Skeletal muscle cell (primary cell): ENCODE data around the gene STX18.

Experiments used
- DNase-seq: peaks from one replicate; pipeline ENCODE4 v3.0.0-alpha.2; 2010; ENCODE audit warnings: low read depth
- H3K4me3 ChIP-seq: 2 replicates; pipeline ENCODE4 v1.5.1; 2011; ENCODE audit warnings: low read depth, mild to moderate bottlenecking, control low read depth, low read length, moderate library complexity

The STX18 gene

DNA sequence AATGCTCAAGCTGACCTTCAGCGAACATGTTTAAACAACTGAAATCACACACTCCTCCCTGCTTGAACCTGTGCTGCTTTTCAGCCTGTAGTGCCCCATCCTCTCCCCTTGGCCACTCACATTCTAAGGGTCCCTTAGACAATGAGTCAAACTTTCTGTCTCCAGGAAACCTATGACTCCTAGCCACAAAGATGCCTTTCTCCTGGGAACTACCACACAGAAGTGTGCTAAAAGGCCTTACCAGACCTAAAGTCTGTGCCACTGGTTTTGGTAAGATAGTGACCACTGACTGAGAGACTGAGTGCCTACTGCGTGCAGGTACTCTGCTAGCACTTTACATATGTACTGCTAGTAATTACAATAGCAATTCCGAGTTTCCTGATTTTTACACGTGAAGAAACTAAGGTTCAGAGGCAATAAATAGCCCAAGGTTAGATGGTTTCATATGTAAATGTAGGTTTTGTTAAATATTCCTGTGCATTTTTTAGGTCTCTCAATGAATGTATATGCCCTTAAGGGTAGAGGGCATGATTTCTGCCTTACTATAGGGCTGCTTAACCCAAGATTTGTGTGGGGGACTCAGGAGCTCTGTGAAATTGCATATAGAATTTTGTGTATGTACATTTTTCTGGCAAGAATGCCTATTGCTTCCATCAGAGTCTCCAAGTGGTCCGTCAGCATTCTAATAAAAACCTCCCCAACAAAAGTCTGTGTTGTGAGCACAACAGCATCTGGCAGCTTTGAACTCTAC lies 83.9 kb downstream of the STX18 start:
- no peak overlapping the region for H3K4me3 ChIP-seq
- no peak for DNase-seq

DNA sequence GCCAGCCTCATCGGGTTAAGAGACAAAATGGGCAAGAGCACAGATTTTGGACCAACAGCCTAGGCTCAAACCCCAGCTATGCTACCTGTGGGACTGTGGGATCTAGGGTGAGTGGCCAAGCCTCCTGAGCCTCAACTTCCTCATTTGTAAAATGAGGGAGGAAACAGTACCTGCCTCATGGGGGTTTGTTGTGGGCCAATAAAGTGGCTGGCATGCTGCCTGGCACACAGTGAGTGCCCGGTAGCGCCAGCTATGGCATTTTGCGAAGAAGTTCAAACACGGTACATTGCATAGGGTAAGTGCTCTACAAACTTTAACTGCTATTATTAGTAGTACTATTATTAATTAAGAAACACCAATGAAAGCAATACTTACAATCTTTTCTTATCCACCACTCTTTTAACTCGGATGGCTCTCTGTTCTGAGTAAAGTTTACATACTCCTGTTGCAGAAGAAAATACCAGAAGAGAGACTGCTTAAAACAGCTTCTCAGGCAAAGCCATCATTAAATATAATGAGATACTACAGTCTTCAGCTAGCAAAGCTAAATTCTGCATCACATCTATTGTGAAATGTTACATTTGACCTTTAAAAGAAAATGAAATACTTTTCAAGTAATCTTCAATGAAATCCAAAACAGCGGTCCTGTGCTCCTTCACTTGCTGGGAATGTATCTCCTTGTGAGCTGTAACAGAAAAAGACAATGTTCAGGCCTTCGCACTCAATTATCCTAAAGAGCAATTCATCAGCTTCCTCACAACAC lies 84.9 kb downstream of the STX18 start:
- no peak overlapping the region for H3K4me3 ChIP-seq
- no peak for DNase-seq

DNA sequence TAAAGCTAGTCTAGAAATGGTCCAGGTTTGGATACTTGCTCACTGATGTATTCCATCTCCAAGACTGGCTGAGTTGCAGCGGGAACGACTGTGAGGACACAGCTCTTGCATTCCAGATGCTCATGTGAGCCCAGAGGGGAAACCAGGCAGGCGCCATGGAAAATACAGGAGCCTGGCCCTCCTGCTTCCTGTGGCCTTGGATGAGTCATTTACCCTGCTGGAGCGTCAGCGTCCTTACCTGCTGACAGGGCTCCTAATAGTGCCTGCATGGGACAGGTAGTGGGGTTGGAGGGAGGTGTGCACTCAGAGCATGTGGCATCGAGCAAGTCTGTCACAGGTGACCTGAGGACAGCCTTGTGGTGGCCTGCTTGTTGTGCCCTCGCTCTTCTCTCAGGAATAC lies 85.5 kb downstream of the STX18 start:
- DNase-seq: no peak

DNA sequence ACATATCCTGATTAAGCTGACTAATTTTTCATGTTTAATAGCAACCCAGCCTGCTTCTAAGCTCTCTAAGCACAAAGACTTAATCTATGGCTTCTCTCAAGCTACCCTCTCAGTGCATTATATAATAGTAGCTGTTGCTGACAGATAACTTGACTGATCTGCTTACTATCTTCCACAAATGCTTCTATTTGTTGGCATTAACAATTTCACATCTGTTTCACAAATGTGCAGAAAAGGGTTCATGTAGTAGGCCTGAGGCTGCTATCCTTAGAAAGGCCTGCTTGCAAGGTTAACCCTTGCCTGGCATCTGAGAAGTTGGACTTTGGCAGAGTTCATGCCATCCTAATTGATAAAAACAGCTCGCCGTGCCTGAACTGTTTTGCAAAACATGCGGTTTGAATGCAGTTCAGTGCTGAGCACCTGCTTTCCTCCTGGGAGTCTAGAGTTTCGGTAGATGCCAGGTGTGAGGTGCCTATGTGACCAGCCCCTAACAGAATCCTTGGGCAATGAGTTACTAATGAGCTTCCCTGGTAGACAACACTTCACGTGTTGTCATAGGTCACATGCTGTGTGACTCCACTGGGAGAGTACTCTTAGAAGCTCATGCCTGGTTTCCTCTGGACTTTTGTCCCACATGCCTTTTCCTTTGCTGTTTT lies 86.5 kb downstream of the STX18 start:
- H3K4me3 ChIP-seq: no peak overlapping the region
- DNase-seq: no peak

More for the DNA sequence above, 85.5 kb downstream of the STX18 start:
- H3K4me3 ChIP-seq: no peak overlapping the region

DNA sequence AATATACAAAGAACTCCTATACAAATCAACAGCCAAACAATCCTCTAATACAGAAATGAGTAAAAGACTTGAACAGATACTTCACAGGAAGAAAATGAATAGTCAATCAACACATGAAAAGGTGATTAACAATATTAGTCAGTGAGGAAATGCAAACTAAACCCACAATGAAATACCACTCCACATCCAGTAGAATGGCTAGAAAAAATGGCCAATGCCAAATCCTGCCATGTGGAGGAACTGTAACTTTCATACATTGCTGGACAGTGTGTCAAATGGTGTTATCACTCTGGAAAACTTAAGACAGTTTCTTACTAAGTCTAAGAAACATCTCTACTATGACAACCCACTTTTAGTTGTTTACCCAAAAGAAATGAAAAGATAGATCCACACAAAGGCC lies 95.4 kb downstream of the STX18 start:
- no peak overlapping the region for H3K4me3 ChIP-seq
- DNase-seq: no peak

DNA sequence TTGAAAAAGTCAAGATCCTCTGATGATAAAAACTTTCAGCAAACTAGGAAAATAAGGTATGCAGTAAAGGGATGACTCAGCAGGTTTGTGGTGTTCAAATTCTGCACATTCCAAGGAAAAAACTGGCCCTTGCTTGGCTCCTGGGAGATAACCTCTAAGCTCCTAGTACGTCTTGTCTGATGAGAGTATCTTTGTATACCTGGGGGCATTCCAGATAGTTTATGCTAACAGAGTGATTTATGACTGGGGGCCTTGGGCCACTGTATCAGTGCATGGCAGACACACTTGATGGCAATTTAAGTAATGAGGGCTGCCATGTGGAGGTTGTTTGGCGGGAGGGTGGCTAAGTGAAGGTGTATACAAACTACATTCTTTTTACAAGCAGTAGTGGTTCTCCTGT lies 98.0 kb downstream of the STX18 start:
- H3K4me3 ChIP-seq: no peak overlapping the region
- no peak for DNase-seq

DNA sequence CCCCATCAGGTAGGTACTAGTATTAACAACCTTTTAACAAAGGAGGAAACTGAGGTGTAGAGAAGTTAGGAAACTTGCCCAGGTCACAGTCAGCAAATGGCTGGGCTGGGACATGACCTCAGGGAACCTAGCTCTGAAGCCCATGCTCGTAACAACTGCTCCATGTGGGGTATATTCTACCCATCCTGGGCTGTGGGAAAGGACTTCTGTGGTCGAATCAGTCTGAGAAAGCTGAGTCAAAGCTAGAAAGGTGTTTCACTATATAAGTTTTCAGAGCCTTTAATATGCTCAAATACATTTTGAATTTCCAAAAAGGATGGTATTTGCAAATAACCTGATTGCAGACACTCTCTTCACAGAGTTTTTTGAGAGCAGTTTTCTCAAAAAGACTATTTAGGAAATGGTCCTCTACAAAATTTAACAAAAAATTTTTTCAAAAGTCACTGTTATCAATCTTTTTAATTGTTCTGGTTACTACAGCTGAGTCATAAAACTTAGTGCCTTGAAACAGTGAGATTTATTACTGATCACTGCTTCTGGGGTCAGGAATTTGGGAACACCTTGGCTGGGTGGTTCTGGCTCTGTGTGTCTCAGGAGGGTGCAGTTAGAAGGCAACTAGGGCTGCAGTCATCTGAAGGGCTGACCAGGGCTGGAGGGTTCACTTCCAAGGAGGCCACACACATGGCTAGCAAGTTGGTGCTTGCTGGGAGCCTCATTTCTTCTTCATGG lies 101.4 kb downstream of the STX18 start:
- no peak for DNase-seq
- no peak overlapping the region for H3K4me3 ChIP-seq

DNA sequence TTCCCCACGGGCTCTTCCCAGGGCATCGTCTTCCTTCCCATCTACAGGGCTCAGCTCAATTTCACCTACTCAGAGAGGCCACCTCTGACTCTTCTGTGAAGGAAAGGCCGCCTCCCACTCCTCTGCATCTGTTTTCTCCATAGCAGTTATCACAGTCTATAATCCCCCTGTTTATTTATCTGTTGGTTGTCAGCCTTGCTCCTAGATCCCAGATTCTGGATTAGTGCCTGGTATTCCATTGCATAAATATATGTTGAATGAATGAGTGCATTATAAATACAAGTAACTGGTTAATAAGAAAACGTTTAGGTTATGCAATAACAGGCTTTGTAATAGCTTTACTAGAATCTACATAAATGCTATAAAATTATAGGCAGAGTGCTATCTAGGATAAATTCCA lies 102.1 kb downstream of the STX18 start:
- no peak for DNase-seq
- no peak overlapping the region for H3K4me3 ChIP-seq

DNA sequence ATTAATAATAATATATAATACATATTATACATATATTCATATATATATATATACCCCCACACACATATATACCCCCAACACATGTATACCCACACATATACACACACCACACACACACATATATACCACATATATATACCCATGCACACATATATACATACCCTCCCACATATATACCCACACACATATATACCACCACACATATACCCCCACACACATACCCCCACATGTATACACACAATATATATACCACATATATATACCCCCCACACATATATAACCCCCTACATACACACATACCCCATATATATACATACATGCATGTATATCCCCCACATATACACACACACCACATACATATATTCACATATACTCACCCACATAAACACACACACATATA lies 103.0 kb downstream of the STX18 start:
- DNase-seq: no peak
- H3K4me3 ChIP-seq: no peak overlapping the region

DNA sequence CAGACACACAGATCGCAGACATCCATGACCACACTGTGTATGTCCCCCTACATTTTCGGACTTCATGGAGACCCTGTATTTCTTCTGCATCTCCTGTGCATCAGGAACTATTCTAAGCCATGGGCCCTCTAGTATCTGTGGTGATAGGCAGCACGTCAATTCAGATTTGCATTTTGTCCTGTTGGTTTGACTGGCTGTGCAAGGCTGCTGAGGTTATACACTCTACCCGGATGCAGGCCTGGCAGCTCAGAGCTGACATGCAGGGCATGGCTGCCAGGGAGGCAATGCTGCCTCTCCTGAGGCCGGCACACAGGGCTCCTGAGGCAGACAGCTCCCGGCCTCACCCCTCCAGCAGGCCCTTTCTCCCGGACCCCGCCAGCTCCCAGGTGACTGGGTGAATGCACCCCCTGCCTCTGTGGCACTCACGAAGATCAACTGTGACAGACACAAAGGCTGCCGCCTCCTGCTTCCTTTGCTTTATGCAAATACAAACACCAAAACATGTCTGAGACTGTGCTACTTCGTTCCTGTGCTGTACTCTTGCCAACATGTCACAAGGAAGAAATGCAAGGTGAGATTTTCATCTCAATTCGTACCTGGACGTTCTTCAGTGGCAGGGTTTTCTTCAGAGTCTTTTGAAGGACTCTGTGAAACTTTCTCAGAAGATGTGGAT lies 103.9 kb downstream of the STX18 start:
- H3K4me3 ChIP-seq: no peak overlapping the region
- DNase-seq: no peak

DNA sequence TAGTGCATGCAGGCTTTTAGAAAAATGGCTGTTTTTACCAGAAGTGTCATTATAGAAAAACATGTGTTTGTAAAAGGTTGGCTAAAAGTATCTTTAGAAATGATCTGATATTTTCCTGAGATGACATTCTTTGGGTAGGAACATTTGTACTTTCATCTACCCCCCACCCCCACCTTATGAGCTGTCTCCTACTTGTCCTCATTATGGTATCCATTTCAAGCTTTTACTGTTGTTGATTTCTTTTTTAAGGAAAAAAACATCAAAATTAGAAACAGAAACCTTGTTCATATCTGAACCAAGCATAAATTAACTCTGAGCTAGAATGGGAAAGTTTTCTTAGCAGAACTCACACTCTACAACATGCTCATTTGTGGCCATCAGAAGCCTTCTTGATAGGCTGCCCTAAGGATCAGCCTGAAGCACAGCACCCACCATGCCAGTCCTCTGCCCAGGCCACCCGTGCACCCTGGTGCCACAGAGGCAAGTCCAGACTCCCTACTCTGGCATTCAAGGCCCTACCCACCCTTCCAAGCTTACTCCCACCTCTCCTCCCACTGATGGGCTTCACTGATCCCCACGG lies 105.5 kb downstream of the STX18 start:
- no peak for DNase-seq
- H3K4me3 ChIP-seq: no peak overlapping the region

DNA sequence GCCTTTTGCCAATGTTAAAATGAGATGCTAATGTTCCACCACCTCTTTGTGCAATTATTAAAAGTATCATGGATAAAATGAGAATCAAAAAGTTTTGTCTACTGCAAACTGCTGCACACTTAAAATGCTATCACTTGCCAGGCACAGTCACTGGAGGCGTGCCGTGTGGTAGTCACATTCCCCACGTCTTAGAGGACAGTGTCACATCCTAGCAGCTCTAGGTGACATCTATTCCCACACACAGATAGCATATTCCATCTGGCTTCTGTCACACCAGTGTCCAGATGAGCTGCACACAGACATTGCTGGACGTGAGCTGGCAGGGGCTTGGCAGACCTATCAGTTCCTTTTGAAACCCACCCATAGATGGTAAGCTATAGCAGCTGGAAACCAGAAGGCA lies 107.9 kb downstream of the STX18 start:
- DNase-seq: no peak
- H3K4me3 ChIP-seq: no peak overlapping the region

DNA sequence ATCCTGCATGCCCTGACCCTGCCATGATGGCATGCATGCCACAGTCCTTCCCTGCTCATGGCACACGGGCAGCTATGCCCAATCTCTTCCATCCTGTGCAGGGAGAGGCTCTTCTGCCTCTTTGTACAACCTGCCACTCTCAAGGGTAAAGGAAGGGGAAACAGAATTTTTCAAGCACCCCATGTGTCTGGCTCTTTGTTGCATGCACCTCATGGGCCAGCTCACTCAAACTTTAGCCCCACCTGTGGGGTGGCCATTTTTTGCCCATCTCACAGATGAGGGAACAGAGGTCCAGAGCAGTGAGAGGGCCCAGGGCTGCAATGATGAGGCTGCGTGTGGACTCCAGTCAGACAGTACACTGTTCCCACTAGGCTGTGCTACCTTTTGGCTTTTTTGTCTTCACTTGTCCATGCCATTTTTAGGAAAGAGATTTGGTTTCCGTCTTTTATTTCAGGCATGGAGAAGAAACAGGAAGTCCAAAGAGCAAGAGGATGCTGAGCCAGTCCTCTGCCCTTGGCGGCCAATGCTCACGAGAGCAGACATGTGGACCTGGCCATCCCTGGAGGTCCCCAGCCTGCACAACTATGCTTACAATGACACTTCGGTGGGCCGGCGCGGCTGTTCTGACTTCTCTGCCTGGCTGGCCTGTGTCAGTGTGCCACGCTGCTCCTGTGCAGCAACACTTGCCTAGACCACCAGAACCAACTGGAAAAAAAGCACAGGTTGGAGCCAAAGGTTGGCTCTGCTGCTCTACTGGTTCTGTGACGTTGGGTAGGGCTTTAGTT lies 109.3 kb downstream of the STX18 start:
- no peak for DNase-seq

DNA sequence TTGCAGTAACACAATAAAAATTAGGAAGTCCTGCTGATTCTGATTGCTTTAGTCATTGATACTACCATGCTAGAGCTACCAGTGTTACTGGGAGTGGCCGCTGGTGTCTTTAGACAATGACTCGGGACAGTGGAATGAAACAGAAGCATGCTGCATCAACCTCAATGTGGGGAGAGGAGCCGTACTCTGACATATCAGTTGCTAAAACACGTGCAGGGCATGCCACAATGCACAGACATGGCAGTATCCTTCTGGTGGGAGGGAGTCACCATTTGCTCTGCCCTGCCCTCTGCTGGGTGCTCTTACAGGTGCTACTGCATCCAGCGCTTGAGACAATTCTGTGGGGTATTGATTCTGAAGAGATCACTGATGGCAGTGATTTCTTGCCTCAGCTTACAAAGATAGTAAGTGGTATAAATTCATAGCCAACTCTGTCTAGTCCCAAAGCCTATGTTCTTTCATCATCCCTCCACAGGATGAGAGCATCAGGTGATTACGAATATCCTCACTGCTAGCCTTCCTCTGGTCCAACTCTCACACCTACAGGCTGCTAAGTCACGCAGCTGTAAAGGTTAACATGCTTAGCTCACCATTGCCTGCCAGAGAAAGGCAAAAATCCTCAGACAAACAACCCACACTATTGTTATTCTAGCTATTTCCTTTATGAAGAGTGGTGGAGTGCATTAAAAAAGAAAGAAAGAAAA lies 111.2 kb downstream of the STX18 start:
- DNase-seq: peak; percentile 66
- H3K4me3 ChIP-seq: no peak overlapping the region

More for the DNA sequence above, 109.3 kb downstream of the STX18 start:
- H3K4me3 ChIP-seq: no peak overlapping the region

DNA sequence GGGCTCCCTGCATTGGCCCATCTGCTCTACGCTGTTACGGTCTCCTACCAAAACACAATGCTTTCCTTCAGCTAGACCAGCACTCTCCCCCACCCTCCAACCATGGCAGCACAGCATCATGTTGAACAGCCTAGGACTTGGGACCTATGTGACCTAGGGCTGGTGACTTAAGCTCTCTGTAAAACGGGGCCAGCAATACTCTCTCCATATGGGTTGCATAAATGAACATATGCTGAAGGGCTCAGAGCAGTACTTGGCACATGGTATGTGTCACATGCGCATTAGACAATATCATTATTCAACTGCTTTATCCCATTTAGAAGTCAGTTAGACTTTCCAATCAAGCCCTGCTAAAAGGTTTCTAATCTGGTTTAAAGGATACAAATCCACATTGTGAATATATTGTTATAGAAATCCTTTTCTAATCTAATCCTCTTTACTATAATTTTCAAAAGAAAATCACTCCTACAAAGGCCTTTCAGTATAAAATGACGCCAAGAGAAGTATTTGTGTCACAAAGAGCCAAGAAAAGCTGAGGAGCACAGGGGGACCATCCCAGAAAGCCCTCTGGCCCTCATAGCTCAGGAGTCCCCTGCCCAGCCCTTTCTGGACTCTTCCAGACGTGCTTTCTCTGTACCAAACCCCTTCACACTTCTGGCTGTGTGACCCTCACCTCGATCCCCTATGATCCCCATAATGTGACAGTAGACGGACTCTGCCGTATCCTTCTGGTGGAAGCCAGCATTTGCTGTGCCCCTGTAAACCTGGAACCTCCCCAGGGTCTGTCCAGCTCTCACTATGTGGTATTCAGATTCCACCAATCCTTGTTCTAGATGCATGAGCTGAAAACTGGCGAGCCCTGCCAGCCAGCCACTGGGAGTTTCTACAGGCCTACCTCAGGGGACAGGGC lies 112.6 kb downstream of the STX18 start:
- no peak overlapping the region for H3K4me3 ChIP-seq
- DNase-seq: no peak

DNA sequence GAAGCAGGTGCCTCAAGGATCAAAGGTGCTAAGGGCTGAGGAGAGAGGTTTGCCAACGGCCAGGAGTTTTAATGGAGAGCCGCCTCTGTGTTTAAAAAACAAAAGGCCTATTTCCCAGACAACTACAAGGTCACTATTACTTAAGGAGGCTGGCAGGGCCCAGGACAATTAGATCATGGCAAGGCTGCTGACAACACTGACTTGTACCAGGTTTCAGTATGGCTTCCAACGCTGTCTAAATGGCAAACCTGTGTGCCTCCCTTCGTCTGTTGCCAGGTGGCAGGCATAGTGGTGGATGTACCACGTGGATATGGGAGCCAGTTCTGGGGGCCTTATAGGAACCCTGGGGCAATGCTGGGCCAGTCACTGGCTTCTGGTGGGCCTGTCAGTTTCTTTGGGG lies 114.0 kb downstream of the STX18 start:
- H3K4me3 ChIP-seq: no peak overlapping the region
- DNase-seq: no peak
